Mononuclear cell (primary cell): ENCODE data around the gene EVL. TPM values are rescaled to one million over a fixed set of nuclear protein-coding genes. Genes with fewer than 3 reads are reported as not detected.

Source experiments
- H3K27me3 ChIP-seq: 2 replicates; pipeline ENCODE4 v1.6.0; 2011; ENCODE audit warnings: low read length, control low read depth; ENCODE audit not compliant: insufficient read depth
- H3K4me1 ChIP-seq: 2 replicates; pipeline ENCODE4 v1.5.1; 2011; ENCODE audit warnings: mild to moderate bottlenecking, low read length, control low read depth; ENCODE audit not compliant: insufficient read depth
- H3K4me3 ChIP-seq: 2 replicates; pipeline ENCODE4 v1.5.1; 2011; ENCODE audit warnings: mild to moderate bottlenecking, low read length, moderate library complexity
- H3K9me3 ChIP-seq: 2 replicates; pipeline ENCODE4 v1.5.1; 2011; ENCODE audit warnings: low read depth, mild to moderate bottlenecking, control low read depth, low read length
- total RNA-seq: library from RNA; depleted of rRNA; stranded (reverse); fragments of >200 nt; gene quantifications from one replicate; pipeline ENCODE4 v1.2.3, GENCODE V29; 2012

EVL gene
- total RNA-seq, 1 donor: 425 TPM

DNA sequence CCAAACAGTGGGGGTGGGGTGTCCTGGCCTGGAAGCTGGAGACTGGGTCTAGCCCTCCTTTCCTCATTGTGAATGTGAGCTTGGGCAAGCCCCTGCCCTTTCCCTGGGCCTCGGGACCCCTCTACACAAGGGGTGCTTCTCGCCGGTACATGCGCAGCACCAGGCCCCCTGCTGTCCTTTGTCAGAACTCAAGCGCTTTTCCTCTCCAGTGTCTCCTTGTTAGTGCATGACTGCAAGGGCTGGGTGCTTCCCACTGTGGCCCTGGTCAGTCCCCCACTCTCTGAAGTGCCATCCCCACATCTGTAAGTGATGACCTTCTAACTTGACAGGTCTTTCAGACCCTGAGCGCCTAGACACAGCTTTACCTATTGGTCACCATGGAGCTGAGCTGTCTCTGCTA is 50.0 kb downstream of the EVL start:
- Histone ChIP-seq H3K4me3 (no peak overlapping the region), H3K27me3 (no peaks in the 10 kb centered on the region), H3K9me3 (no peaks in the 10 kb centered on the region), H3K4me1 (no peaks in the 10 kb centered on the region)

DNA sequence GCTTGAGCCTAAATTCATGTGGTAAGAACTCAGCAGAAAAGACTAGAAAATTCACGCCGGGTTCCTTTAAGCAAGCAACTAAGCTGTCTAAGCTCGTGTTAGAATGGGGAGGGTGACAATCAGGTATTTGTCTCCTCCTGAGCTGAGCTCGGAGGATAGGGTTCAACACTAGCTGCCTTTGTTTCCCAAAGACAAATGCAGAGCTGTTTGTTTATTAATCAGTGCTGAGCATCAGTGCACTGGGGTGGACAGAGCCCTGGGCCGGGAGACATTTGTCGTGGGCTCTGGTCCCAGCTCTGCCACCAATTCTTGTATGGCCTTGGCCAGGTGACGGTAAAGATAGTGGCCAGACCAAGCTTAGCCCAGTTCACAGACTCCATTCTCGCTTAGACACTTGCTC is 50.5 kb downstream of the EVL start:
- H3K4me1 ChIP-seq: no peaks in the 10 kb centered on the region
- no peaks in the 10 kb centered on the region for H3K27me3 ChIP-seq
- no peak overlapping the region for H3K4me3 ChIP-seq
- H3K9me3 ChIP-seq: no peaks in the 10 kb centered on the region

DNA sequence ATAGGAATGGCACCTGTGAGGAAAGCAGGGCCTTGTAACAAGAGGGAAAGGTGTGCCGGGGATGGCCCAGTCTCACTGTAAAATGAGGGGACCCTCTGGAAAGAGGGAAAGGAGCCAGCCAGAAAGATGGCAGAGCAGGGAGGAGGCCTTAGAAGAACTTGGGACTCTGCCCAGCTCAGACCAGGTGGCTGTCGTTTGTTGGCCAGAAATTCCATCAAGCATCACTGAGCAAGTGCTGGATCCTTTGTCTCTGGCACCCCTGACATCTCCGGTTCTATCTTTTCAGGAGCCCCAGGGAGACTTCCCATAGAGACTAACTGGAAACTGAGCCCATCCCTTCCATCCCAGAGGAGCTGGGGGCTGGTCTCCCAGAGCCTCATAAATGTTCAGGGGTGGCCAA is 50.9 kb downstream of the EVL start:
- Histone ChIP-seq H3K4me3 (no peak overlapping the region), H3K4me1 (no peaks in the 10 kb centered on the region), H3K9me3 (no peaks in the 10 kb centered on the region), H3K27me3 (no peaks in the 10 kb centered on the region)

DNA sequence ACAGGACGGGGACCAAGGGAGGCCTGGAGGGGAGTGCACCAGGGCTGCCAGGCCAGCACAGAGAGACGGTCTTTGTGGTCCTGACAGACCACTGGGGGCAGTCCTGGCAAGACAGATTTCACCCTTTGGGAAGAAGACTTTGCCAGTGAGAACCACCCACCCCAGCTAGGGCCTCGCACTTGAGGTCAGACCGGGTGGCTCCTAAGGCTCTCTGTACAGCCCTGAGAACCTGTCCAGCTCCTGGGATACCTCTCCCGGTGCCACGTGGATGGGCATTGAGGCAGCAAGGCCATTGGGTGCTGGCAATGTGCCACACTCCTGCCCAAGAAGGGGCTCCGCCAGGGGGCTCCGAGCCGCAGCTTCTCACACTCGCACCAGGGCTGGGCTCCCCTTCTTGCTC is 51.8 kb downstream of the EVL start:
- Histone ChIP-seq H3K27me3 (no peaks in the 10 kb centered on the region), H3K4me1 (no peaks in the 10 kb centered on the region), H3K4me3 (no peak overlapping the region), H3K9me3 (no peaks in the 10 kb centered on the region)

DNA sequence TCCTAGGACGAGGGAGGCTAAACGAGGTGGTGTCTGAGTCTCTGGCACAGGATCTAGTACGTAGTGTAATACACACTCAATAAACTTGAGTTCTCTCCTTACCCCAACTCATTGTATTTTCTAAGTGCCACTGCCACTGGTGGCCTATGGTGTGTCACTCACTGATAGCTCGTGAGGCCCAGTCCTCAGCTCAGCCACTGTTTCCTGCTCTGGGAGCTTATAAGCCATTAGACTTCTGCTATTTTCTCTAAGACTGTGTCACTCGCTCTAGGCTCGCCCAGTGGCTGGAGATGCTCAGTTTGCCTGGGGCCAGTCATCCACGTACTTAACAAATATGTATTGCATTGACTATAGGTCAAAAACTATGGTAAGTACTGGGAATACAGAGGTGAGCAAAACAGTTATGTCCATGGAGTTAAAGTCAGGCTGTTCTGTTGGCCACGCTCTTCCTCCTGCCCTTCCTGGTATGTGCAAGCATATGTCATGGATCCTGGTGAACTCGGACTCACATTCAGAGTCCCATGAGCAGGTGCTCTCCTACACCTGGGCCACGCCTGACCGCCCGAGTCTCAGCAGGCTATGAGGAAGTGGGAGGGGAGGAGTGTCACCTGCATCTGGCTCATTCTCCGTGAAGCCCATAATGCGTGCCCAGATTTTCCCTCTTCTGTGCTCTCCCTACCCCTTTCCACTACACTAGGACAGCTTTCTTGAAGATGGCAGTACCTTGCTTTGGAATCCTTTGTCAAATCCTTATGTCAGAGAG is 52.6 kb downstream of the EVL start:
- Histone ChIP-seq H3K4me3 (no peak overlapping the region), H3K27me3 (no peaks in the 10 kb centered on the region), H3K4me1 (no peaks in the 10 kb centered on the region), H3K9me3 (no peaks in the 10 kb centered on the region)

DNA sequence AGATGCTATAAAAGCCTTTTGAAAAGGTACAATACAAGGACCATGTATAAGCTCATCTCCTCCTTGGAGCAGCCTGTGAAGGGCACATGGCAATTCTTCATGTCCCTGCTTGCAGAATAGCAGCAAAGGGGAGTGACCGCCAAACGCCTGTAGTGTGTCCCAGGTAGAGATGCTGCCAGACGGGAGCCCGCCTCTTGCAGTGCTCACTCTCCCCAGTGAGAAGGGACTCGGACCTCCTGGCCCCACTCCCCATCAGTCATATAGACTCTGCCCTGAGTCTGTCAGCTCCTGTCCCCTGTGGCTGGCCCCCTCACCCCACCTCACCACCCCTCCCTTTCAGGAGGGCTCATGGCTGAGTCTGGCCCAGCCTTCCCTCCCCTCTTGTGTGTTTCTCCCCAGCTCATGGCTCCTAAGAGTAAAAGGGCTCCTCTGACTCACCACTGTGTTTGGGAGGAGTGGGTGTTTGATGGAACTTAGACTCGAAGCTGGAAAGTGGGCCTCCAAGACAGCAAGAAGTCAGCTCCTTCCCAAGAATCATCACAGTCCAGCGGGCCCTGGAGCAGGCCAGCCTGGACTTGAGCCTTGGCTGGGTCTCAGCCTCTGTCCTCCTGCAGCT is 53.3 kb downstream of the EVL start:
- Histone ChIP-seq H3K9me3 (no peaks in the 10 kb centered on the region), H3K4me1 (no peaks in the 10 kb centered on the region), H3K4me3 (no peak overlapping the region), H3K27me3 (no peaks in the 10 kb centered on the region)

DNA sequence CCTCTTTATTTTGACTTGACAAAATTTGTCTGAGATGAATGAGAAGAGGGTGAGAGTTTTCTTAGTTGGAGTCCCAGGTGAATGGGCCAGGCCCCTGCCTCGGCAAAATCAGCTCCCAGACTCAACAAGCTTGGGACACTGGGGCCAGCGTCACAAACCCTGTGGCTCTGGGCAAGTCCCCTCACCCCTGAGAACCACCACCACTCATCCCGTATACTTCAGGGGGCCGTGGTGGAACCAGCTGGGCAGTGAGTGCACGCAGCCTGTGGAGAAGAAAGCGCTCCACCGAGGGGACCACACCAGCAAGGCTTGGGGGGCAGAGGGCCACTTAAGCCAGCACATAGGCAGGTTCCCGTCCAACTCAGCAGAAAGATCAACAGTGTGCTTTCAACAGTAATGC is 54.0 kb downstream of the EVL start:
- Histone ChIP-seq H3K4me3 (no peak overlapping the region), H3K27me3 (no peaks in the 10 kb centered on the region), H3K9me3 (no peaks in the 10 kb centered on the region), H3K4me1 (no peaks in the 10 kb centered on the region)

DNA sequence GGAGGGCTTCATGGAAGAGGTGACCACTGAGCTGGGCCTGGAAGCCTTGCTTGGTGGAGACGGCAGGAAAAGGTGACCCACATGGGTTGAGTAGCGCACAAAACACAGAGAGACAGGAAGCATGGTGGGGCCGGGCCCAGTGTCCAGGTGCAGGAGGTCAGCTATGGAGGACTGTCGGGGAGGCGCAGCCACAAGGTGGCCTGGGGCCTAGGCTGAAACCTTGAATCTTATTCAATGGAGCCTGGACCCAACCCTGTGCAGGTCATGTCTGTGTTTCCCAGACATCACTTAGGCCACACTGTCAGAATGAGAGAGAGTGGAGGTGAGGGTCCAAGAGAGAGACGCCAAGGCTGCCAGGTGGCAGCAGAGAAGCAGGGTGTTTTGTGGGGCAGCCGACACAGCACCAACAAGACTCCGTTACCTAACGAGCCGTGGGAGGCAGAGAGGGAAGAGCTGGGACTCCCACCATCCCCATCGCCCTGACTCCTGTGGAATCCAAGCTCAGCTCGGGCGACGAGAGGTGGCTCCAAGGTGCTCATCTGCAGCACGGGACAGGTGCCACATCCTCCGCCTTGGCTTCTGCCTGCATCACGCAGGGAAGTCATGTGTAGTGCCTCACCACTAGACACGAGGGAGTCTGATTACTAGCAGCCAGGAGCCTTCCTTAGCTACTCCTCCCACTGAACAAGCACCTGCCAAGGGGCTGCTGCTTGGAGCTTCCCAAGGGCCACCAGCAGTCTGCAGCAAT is 55.5 kb downstream of the EVL start:
- H3K27me3 ChIP-seq: no peaks in the 10 kb centered on the region
- H3K4me3 ChIP-seq: no peak overlapping the region
- no peaks in the 10 kb centered on the region for H3K4me1 ChIP-seq
- no peaks in the 10 kb centered on the region for H3K9me3 ChIP-seq

DNA sequence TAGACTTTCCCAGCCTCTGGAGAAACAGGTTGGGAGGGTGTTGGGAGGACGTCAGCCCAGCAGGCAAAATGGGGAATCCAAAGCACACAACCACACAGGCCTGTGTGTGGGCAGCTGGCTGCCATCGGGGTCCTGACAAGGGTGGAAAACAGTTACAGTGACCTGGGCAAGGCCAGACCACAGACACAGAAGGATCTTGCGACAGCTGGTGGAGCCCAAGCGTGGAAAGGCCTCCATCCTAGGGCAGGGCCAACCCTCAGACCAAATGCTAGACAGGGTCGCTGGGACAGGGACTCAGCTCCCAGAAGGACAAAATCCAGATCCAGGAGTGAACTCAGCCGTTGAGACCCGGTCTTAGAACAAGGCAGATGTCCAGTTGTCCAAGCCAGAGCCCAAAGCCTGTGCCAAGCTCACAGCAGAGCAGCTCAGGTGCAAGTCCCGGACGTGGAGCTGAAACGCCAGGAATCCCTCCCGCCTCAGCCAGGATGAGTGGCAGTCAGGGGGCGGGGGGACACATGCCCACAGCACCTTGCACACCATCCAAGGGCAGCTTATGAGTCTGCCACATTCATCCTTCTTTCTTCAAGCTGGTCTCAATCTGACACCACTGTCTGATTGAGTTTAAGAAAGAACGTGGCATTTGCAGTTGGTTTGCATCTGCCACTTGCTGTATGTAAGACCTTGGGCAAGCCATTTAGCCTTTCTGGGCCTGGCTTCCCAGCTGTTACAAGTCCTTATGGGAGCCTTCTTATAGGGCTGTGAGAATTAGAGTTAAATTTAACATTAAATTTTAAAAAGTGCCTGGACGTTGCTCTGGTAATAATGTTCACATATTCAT is 56.6 kb downstream of the EVL start:
- H3K4me3 ChIP-seq: no peak overlapping the region
- H3K4me1 ChIP-seq: no peaks in the 10 kb centered on the region
- H3K27me3 ChIP-seq: no peaks in the 10 kb centered on the region
- H3K9me3 ChIP-seq: no peaks in the 10 kb centered on the region

DNA sequence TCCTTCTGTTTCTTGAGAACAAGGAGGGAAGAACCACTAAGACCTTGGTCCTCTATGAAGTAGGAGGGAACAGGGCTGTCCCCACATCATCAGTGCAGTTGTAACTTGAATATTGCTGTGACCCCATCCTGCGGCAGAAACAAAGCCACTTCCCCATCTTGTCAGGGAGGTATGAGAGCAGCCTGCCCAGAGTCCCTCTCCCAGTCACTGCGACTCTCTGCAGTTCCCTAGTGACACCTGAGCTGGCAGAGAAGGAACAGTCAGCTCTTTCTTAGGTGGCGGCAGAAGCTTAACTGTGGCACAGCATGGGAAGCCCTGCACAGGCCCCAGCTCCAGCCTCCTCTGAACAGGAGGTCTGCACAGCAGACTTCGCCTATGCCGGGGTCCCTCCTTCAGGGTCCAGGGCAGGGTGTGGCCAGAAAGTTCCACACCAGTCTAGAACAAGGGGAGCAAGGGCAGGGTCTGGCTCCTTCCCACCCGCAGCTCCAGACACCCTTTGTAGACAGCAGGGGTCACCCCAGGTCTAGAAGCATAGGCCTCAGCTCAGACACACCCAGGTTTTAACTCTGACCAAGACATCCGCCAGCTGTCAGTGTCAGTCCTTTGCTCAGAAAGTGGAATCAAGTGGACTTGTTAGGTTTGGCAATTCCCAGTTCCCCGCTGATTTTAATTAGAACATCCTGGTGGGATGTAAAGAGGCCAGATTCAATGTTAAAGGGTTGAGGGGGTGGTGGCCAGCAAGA is 57.4 kb downstream of the EVL start:
- Histone ChIP-seq H3K4me1 (no peaks in the 10 kb centered on the region), H3K9me3 (no peaks in the 10 kb centered on the region), H3K27me3 (no peaks in the 10 kb centered on the region), H3K4me3 (no peak overlapping the region)

DNA sequence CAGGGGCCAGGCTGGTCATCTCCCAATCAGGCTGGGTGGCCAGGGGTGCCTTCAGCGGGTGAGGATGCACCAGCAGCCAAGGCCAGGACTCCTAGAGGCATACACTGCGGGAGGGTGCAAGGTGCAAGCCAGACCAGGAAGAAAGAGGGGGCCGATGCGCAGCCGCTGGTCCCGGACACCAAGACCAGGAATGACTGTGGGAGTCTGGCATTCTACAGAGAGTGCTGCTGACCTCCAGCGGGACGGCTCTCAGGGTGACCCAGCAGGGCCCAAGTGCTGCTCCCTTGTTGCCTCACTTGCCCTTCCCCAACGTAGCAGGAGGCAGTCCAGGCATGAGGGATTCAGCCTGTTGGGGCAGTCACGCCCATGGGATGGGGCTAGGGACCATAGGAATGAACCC is 58.4 kb downstream of the EVL start:
- Histone ChIP-seq H3K27me3 (no peaks in the 10 kb centered on the region), H3K4me1 (no peaks in the 10 kb centered on the region), H3K9me3 (no peaks in the 10 kb centered on the region)

DNA sequence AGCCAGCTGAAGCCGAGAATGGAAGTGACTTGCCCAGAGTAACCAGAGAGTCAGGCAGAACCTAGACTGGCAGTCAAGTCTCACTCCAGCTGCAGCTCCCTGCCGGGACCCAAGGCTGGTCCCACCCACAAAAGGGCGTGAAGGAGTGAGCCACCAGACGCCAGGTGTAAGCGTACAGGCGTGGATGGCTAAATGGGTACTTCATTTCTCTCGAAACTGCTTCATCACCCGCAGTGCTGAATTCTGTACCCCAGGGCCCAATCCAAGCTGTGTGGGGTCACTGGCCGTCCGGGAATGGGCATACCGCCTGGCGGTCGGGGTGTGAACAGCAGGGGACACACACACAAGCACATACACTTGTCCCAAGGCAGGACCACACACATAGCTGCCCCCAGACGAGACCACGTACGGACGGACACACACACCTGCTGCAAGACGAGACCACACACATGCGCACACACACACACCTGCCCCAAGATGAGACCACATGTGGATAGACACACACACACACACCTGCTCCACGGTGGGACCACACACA is 59.4 kb downstream of the EVL start:
- Histone ChIP-seq H3K4me1 (no peaks in the 10 kb centered on the region), H3K4me3 (no peak overlapping the region), H3K9me3 (no peaks in the 10 kb centered on the region), H3K27me3 (no peaks in the 10 kb centered on the region)

More for the DNA sequence above, 58.4 kb downstream of the EVL start:
- no peak overlapping the region for H3K4me3 ChIP-seq

DNA sequence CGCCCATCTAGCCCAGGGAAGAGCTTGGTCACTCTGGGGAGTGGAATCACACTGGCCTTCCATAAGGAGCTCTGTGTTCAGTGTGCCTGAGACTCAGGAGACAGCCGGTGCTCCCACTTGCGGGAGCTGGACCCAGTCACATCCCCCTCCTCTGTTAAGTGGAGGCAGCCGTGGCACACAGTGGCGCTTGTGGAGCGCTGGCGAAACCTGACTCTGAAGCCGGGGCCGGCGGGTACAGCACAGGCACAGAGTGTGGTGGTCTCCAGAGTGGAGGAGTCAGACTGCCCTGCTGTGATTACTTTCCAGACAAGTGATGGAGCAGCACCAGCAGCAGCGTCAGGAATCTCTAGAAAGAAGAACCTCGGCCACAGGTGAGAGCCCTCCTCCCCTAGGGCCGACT is 61.2 kb downstream of the EVL start:
- Histone ChIP-seq H3K4me1 (no peaks in the 10 kb centered on the region), H3K27me3 (no peaks in the 10 kb centered on the region), H3K4me3 (no peak overlapping the region), H3K9me3 (no peaks in the 10 kb centered on the region)

DNA sequence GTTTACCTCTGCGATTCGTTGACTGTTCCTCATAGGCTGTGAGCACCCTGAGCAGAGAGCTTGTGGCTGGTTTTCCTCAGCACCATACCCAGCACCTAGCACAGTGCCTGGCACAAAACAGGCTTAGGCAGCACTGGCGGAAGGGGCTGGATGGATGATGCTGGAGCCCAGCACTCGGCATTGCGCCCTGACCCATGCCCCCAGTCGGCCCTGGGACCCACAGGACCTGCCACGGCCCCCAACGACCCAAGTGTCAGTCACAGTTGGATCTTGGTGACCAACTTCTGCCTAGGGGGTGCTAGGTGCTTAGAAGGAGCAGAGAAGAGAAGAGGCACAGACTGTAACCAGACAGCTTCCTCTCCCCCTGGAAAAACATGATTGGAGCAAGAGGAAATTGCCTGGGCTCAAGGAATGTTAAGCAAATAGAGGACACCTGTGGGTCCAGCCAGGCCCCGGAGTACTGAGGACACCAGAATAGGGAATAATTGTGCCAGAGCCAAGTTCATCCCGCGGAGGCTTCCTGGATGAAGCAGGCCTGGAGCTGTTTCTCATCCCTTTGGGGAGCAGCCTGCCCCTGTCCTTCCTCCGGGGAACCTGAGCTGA is 62.7 kb downstream of the EVL start:
- Histone ChIP-seq H3K4me1 (no peaks in the 10 kb centered on the region), H3K4me3 (no peak overlapping the region), H3K27me3 (no peaks in the 10 kb centered on the region), H3K9me3 (no peaks in the 10 kb centered on the region)
